ENCODE measurements around the gene RCCD1.

The RCCD1 gene

GRCh38 chr15:90981681-90982080, 27.0 kb downstream of the RCCD1 start:
- H2AFZ ChIP-seq: no peak overlapping the region
- H3K27me3 ChIP-seq (ENCODE audit: control insufficient read depth, insufficient read depth, low read length): no peaks in the 10 kb centered on the region
- H3K4me1 ChIP-seq: no peaks in the 10 kb centered on the region
- H3K9me3 ChIP-seq (ENCODE audit: control insufficient read depth, low read length): no peaks in the 10 kb centered on the region
- H3K4me3 ChIP-seq (ENCODE audit: low read depth, low read length): no peak overlapping the region
- no peaks in the 10 kb centered on the region for H3K36me3 ChIP-seq (ENCODE audit: control insufficient read depth, insufficient read depth, low read length)
- H3K4me2 ChIP-seq (ENCODE audit: low read length): no peak overlapping the region
- TF ChIP-seq CTCF (IDR thresholded peaks at IDR 0.05): no peak
- H3K27ac ChIP-seq: no peak overlapping the region
- H3K79me2 ChIP-seq: no peaks in the 10 kb centered on the region
- no peak overlapping the region for H3K9ac ChIP-seq

GRCh38 chr15:90982135-90982534, 27.5 kb downstream of the RCCD1 start:
- H3K4me3 ChIP-seq (ENCODE audit: low read depth, low read length): no peak overlapping the region
- no peak overlapping the region for H3K27ac ChIP-seq

GRCh38 chr15:90986790-90987507, 32.3 kb downstream of the RCCD1 start:
- Histone ChIP-seq H3K4me3 (ENCODE audit: low read depth, low read length) (no peak overlapping the region), H3K79me2 (no peaks in the 10 kb centered on the region), H3K27me3 (ENCODE audit: control insufficient read depth, insufficient read depth, low read length) (no peaks in the 10 kb centered on the region), H3K9ac (no peak overlapping the region), H3K36me3 (ENCODE audit: control insufficient read depth, insufficient read depth, low read length) (no peaks in the 10 kb centered on the region), H3K27ac (no peak overlapping the region), H3K9me3 (ENCODE audit: control insufficient read depth, low read length) (no peaks in the 10 kb centered on the region), H2AFZ (no peak overlapping the region), H3K4me2 (ENCODE audit: low read length) (no peak overlapping the region), H3K4me1 (no peaks in the 10 kb centered on the region)
- no peak for TF ChIP-seq CTCF (IDR thresholded peaks at IDR 0.05)

More at GRCh38 chr15:90982135-90982534, 27.5 kb downstream of the RCCD1 start:
- no peak overlapping the region for H3K9ac ChIP-seq
- no peaks in the 10 kb centered on the region for H3K79me2 ChIP-seq
- TF ChIP-seq CTCF (IDR thresholded peaks at IDR 0.05): no peak
- H3K36me3 ChIP-seq (ENCODE audit: control insufficient read depth, insufficient read depth, low read length): no peaks in the 10 kb centered on the region
- H3K4me2 ChIP-seq (ENCODE audit: low read length): no peak overlapping the region
- H3K27me3 ChIP-seq (ENCODE audit: control insufficient read depth, insufficient read depth, low read length): no peaks in the 10 kb centered on the region
- H3K9me3 ChIP-seq (ENCODE audit: control insufficient read depth, low read length): no peaks in the 10 kb centered on the region
- no peaks in the 10 kb centered on the region for H3K4me1 ChIP-seq
- H2AFZ ChIP-seq: no peak overlapping the region

- Histone ChIP-seq H3K27ac (no peak overlapping the region), H3K27me3 (ENCODE audit: control insufficient read depth, insufficient read depth, low read length) (no peaks in the 10 kb centered on the region), H3K4me1 (no peaks in the 10 kb centered on the region), H2AFZ (no peak overlapping the region), H3K9ac (no peak overlapping the region), H3K4me2 (ENCODE audit: low read length) (no peak overlapping the region), H3K9me3 (ENCODE audit: control insufficient read depth, low read length) (no peaks in the 10 kb centered on the region), H3K4me3 (ENCODE audit: low read depth, low read length) (no peak overlapping the region), H3K36me3 (ENCODE audit: control insufficient read depth, insufficient read depth, low read length) (no peaks in the 10 kb centered on the region), H3K79me2 (no peaks in the 10 kb centered on the region)
- TF ChIP-seq CTCF (IDR thresholded peaks at IDR 0.05): no peak
Observed at GRCh38 chr15:90987561-90988141, 33.0 kb downstream of the RCCD1 start.

GRCh38 chr15:90988296-90988695, 33.6 kb downstream of the RCCD1 start:
- Histone ChIP-seq H3K79me2 (no peaks in the 10 kb centered on the region), H3K4me2 (ENCODE audit: low read length) (no peak overlapping the region), H3K9me3 (ENCODE audit: control insufficient read depth, low read length) (no peaks in the 10 kb centered on the region), H3K9ac (no peak overlapping the region), H3K36me3 (ENCODE audit: control insufficient read depth, insufficient read depth, low read length) (no peaks in the 10 kb centered on the region), H2AFZ (no peak overlapping the region), H3K4me3 (ENCODE audit: low read depth, low read length) (no peak overlapping the region), H3K27me3 (ENCODE audit: control insufficient read depth, insufficient read depth, low read length) (no peaks in the 10 kb centered on the region), H3K4me1 (no peaks in the 10 kb centered on the region), H3K27ac (no peak overlapping the region)
- TF ChIP-seq CTCF (IDR thresholded peaks at IDR 0.05): no peak

Data from parathyroid adenoma (tissue), 2 donors.